Vagina (tissue), 2 donors: ENCODE results near the gene TMEM132C.

Experiments
- CTCF ChIP-seq, 3 experiments: fragments of 450-650 bp in 2 of 3; fragments of 200-600 bp in 1 of 3; sonication (generic) in 1 of 3; IDR thresholded peaks; one replicate each; pipeline ENCODE4 v1.5.1; 2017 to 2019; ENCODE audit warnings: antibody characterized with exemption in 3 of 3, mild to moderate bottlenecking in 2 of 3, moderate library complexity in 2 of 3
- POLR2A ChIP-seq, 2 donors: fragments of 450-650 bp; IDR thresholded peaks; one replicate each; pipeline ENCODE4 v1.6.1; 2017; ENCODE audit warnings: antibody characterized with exemption in 2 of 2, mild to moderate bottlenecking in 2 of 2, moderate library complexity in 2 of 2

GRCh38 chr12:128752386-128752785 lies 485.4 kb downstream of the TMEM132C start:
- TF ChIP-seq CTCF (IDR thresholded peaks at IDR 0.05) (no peak), POLR2A (IDR thresholded peaks at IDR 0.05) (no peak)
